IMR-90 (cell line): ENCODE results near the gene TJP1.

ENCODE experiments used
- MAFK ChIP-seq: IDR thresholded peaks from 2 replicates; pipeline ENCODE4 v1.6.1; 2012; ENCODE audit warnings: low read depth, low read length, improper control_type of control experiment
- TF ChIP-seq, protein P1 (sequence below): conservative IDR thresholded peaks from 2 replicates; pipeline ENCODE4 v1.5.1; 2012; ENCODE audit warnings: mild to moderate bottlenecking, low read depth, low read length, improper control_type of control experiment

DNA sequence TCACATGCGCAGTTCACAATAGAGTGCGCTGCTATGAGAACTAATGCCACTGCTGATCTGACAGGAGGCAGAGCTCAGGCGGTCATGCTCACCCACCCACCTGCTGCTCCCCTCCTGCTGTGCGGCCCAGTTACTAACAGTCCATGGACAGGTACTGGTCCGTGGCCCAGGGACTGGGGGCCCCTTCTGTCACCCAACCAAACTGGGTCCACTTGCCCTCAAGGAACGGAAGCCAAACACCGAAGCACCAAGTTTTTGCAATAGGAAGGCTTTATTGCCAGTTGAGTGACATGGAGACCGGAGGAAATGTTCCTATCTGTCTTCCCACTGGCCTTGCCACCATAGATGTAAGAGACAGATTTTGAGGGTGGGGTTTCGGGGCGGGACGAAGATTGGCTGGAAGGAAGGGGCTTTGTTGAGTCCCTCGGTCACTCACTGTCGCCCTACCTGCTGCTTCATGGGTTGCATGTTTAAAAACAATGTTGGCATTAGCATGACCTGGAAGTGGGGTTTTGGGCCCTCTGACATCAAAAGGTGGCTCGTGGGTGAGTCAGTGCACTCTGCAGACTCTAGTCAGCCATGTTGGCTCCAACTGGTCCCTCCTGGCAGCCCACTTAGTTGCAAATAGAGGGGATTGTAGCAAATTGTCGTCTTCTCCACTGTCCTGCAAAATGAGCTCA, 141.0 kb downstream of the TJP1 start:
- TF ChIP-seq, protein P1, sequence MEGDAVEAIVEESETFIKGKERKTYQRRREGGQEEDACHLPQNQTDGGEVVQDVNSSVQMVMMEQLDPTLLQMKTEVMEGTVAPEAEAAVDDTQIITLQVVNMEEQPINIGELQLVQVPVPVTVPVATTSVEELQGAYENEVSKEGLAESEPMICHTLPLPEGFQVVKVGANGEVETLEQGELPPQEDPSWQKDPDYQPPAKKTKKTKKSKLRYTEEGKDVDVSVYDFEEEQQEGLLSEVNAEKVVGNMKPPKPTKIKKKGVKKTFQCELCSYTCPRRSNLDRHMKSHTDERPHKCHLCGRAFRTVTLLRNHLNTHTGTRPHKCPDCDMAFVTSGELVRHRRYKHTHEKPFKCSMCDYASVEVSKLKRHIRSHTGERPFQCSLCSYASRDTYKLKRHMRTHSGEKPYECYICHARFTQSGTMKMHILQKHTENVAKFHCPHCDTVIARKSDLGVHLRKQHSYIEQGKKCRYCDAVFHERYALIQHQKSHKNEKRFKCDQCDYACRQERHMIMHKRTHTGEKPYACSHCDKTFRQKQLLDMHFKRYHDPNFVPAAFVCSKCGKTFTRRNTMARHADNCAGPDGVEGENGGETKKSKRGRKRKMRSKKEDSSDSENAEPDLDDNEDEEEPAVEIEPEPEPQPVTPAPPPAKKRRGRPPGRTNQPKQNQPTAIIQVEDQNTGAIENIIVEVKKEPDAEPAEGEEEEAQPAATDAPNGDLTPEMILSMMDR, result no peak
- TF ChIP-seq MAFK, result no peak
